Lower lobe of right lung (tissue), 2 donors: Measurements from ENCODE around the gene CACNB2. TPM values are rescaled to one million over a fixed set of nuclear protein-coding genes. Genes with fewer than 3 reads are reported as not detected.

Experiments used
- ATAC-seq, 2 donors: fragments of 200-7000 bp; cut with Tn5 transposase; one replicate each; pipeline ENCODE4 v1.9.1; 2020 to 2022; ENCODE audit warnings: mild to moderate bottlenecking in 2 of 2, moderate library complexity in 2 of 2
- DNase-seq: peaks from one replicate; pipeline ENCODE4 v3.0.0-alpha.2; 2020
- H3K27ac ChIP-seq: fragments of 200-600 bp; one replicate; pipeline ENCODE4 v1.8.0; 2022
- H3K27me3 ChIP-seq: fragments of 200-600 bp; one replicate; pipeline ENCODE4 v1.8.0; 2022; ENCODE audit warnings: low read depth
- H3K36me3 ChIP-seq: fragments of 200-600 bp; one replicate; pipeline ENCODE4 v1.8.0; 2022; ENCODE audit warnings: mild to moderate bottlenecking
- H3K4me1 ChIP-seq: fragments of 200-600 bp; one replicate; pipeline ENCODE4 v1.8.0; 2022
- H3K4me3 ChIP-seq: fragments of 200-600 bp; one replicate; pipeline ENCODE4 v1.8.0; 2022; ENCODE audit warnings: mild to moderate bottlenecking
- H3K9me3 ChIP-seq: fragments of 200-600 bp; one replicate; pipeline ENCODE4 v1.8.0; 2022
- intact Hi-C: fragments of 100-400 bp; cut with DNase I; formaldehyde crosslinking; loops from one replicate; pipeline ENCODE4 v1.11.0; 2022
- total RNA-seq: library from RNA; stranded (reverse); fragmentation: NEBNext Ultra II Directional; extraction: Animal tissue kit (Norgen Biotek cat#: 25700); gene quantifications from one replicate; pipeline ENCODE4 v1.2.1, GENCODE V29; 2021
- TF ChIP-seq, protein P1 (sequence below): fragments of 200-600 bp; IDR thresholded peaks from one replicate; pipeline ENCODE4 v1.8.0; 2022; ENCODE audit warnings: antibody characterized with exemption, mild to moderate bottlenecking
- donor health status: DM: no; HTN: yes; CAD: no; lungs with severe emphysema.

CACNB2 gene
- total RNA-seq, 1 donor from 2014 or later: 1.4 TPM

DNA sequence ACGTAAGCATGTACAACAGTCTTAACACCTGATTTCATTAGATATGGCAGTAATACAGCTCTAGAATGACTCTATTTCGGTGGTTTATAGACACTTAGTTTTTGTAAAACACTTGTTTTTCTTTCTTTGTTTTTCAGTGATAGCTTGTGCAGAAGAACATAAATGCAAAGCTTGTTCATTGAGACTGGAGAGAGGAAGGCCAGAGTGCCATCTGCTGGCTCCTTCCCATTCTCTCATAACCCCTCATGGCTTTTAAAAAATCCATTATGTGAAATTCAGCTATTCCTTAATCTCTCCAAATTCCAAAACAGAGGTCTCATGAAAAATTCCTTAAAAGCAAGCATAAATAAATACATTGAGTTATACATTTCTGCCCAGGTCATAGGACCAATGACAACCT lies 76.3 kb downstream of the CACNB2 start:
- Histone ChIP-seq H3K27ac (no peak overlapping the region), H3K4me1 (no peaks in the 10 kb centered on the region), H3K36me3 (no peaks in the 10 kb centered on the region), H3K4me3 (no peak overlapping the region), H3K27me3 (no peaks in the 10 kb centered on the region), H3K9me3 (no peaks in the 10 kb centered on the region)
- DNase-seq (no peak), ATAC-seq (no peak)
- intact Hi-C loops: no loop called here
- TF ChIP-seq, protein P1, sequence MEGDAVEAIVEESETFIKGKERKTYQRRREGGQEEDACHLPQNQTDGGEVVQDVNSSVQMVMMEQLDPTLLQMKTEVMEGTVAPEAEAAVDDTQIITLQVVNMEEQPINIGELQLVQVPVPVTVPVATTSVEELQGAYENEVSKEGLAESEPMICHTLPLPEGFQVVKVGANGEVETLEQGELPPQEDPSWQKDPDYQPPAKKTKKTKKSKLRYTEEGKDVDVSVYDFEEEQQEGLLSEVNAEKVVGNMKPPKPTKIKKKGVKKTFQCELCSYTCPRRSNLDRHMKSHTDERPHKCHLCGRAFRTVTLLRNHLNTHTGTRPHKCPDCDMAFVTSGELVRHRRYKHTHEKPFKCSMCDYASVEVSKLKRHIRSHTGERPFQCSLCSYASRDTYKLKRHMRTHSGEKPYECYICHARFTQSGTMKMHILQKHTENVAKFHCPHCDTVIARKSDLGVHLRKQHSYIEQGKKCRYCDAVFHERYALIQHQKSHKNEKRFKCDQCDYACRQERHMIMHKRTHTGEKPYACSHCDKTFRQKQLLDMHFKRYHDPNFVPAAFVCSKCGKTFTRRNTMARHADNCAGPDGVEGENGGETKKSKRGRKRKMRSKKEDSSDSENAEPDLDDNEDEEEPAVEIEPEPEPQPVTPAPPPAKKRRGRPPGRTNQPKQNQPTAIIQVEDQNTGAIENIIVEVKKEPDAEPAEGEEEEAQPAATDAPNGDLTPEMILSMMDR: peak; percentile 24

DNA sequence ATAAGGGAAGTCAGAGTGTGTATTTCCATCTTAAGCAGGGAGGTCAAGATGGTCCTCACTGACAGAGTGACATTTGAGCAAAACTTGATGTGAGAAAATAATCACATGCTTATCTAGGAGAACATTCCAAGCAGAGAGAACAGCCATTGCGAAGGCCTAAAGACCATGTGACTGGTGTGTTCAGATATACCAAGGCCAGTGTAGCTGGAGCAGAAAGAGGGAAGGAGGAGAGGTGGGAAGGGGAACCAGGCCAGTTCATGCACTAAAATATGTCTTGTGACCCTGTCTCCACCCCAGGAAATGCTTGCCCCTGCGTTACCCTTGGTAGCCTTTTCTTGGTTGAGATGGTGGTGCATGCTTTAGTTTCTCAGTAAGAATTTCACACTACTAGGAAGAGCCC lies 77.4 kb downstream of the CACNB2 start:
- TF ChIP-seq, protein P1: no peak
- H3K9me3 ChIP-seq: no peaks in the 10 kb centered on the region
- H3K27ac ChIP-seq: no peak overlapping the region
- no peaks in the 10 kb centered on the region for H3K4me1 ChIP-seq
- intact Hi-C loops: no loop called here
- H3K27me3 ChIP-seq: no peaks in the 10 kb centered on the region
- ATAC-seq (peak; percentile 16 to 49), DNase-seq (no peak)
- H3K4me3 ChIP-seq: no peak overlapping the region
- no peaks in the 10 kb centered on the region for H3K36me3 ChIP-seq

DNA sequence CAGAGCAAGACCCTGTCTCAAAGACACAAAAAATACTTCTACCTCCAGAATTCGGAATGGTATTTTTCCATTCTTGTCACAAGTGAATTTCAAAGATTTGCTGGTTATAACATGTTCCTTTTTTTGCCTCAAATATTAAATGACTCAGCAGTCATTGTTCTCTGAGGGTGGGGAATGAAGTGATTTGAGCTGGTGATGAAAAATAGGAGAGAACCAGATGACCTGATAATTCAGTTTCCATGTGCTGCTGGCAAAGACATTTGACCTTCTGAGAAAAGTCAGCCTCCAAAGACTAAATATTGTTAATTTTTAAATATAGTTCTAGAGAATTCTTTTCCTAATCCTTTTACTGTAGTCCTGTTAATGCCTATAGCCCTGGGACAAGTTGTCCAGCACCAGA lies 78.9 kb downstream of the CACNB2 start:
- intact Hi-C loops: no loop called here
- Histone ChIP-seq H3K27ac (no peak overlapping the region), H3K4me3 (no peak overlapping the region), H3K36me3 (no peaks in the 10 kb centered on the region), H3K9me3 (no peaks in the 10 kb centered on the region), H3K4me1 (no peaks in the 10 kb centered on the region), H3K27me3 (no peaks in the 10 kb centered on the region)
- TF ChIP-seq, protein P1: no peak
- ATAC-seq (no peak), DNase-seq (no peak)

DNA sequence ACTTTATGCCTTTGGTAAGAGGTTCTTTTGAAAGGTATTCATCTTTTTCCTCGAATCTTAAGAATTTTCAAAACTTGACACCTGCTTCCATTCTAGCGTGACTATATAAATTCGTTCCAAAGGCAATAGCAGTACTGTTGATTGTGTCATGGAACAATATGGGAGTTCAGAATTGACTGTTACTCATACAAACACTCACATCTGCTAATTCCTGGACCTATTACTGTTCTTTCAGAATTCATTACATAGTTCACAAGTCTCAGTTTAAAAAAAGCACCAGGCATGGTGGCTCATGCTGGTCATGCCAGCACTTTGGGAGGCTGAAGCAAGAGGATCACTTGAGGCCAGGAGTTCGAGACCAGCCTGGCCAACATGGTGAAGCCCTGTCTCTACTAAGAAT lies 80.9 kb downstream of the CACNB2 start:
- no peaks in the 10 kb centered on the region for H3K9me3 ChIP-seq
- no peaks in the 10 kb centered on the region for H3K36me3 ChIP-seq
- TF ChIP-seq, protein P1: no peak
- ATAC-seq (no peak), DNase-seq (no peak)
- intact Hi-C loops: no loop called here
- no peak overlapping the region for H3K4me3 ChIP-seq
- H3K27ac ChIP-seq: no peak overlapping the region
- no peaks in the 10 kb centered on the region for H3K27me3 ChIP-seq
- H3K4me1 ChIP-seq: no peaks in the 10 kb centered on the region

DNA sequence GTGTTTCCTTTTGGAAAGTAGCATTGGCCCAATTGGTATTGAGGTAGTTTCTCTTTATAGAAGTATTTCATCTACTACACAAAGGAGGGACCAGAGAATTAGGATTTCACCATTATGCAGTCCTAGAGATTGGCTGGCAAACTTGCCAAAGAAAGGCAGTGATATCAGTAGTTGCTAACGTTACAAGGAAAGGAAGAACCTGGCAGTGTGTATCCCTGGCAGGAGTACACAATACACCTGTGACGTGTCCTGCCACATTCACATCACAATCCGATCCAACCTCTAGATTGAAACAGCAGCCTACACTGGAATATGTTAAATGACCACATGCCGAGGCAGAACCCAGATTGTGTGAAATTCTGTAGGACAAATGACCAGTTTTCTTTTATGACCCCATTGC lies 81.7 kb downstream of the CACNB2 start:
- H3K36me3 ChIP-seq: no peaks in the 10 kb centered on the region
- DNase-seq (no peak), ATAC-seq (no peak)
- H3K4me1 ChIP-seq: no peaks in the 10 kb centered on the region
- no peaks in the 10 kb centered on the region for H3K9me3 ChIP-seq
- intact Hi-C loops: no loop called here
- TF ChIP-seq, protein P1: no peak
- no peaks in the 10 kb centered on the region for H3K27me3 ChIP-seq
- H3K27ac ChIP-seq: no peak overlapping the region
- H3K4me3 ChIP-seq: no peak overlapping the region

DNA sequence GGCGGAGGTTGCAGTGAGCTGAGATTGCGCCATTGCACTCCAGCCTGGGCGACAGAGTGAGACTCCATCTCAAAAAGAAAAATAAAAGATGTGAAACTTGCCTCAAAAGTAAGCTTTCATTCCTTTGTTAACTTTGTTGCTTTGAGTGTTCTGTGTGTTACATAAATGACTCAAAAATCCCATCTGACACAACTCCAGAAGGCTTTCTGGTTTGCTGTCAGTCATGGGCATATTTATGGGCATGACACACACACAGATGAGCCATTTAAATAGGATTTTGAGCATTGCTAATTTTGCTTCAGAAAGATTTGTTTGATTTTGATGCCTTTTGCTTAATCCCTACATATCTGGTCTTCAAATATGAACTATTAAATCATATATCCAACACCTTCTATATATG lies 82.6 kb downstream of the CACNB2 start:
- Histone ChIP-seq H3K27me3 (no peaks in the 10 kb centered on the region), H3K27ac (no peak overlapping the region), H3K9me3 (no peaks in the 10 kb centered on the region), H3K4me1 (no peaks in the 10 kb centered on the region), H3K36me3 (no peaks in the 10 kb centered on the region), H3K4me3 (no peak overlapping the region)
- TF ChIP-seq, protein P1: no peak
- DNase-seq (no peak), ATAC-seq (no peak)
- intact Hi-C loops: no loop called here
